Measurements from ENCODE around the gene KCNC1.

The KCNC1 gene

DNA sequence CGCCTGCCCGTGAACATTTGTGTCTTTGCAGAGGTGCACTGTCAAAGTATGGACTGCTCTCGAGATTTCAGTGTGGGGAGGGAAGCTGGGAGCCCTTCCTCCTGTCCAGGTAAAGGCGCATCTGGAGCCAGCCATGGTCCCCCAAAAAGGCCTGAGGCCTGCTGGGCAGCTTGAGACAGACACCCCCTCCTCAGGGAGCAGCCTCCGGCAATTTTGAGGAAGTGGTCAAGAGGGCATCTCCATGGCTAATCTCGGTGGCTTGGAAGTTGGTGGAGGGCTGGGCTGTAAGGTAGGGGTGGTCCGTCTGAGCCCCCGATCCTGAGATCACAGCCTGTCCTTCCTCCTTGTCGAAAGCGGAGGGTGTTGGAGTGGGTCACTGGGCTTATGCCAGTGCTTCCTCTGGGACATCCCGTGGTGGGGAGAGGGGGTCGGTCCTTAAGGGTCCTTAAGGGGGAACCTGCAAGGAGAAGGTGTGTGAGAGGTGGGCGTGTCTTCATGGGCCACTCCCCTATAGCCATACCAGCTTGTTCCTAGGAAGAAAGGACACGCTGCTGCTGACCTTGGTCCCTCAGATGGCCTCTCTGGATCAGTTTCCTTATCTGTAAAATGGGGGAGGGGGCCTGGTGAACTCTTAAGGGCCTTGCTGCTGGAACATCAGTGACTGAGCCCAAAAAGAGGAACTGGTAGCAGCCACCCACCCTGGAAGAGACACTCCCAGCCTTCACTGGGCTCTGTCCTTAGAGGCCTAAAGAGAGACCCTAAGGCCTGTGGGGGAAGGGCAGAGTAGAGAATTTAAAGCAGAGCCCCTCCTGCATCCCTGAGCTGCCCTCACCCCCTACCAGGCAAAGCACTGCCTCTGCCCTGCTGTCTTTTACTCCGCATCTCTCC is 2.6 kb downstream of the KCNC1 start:
- no peak for DNase-seq (ENCODE audit: low read depth in 2 of 3, low spot score in 1 of 3)

DNA sequence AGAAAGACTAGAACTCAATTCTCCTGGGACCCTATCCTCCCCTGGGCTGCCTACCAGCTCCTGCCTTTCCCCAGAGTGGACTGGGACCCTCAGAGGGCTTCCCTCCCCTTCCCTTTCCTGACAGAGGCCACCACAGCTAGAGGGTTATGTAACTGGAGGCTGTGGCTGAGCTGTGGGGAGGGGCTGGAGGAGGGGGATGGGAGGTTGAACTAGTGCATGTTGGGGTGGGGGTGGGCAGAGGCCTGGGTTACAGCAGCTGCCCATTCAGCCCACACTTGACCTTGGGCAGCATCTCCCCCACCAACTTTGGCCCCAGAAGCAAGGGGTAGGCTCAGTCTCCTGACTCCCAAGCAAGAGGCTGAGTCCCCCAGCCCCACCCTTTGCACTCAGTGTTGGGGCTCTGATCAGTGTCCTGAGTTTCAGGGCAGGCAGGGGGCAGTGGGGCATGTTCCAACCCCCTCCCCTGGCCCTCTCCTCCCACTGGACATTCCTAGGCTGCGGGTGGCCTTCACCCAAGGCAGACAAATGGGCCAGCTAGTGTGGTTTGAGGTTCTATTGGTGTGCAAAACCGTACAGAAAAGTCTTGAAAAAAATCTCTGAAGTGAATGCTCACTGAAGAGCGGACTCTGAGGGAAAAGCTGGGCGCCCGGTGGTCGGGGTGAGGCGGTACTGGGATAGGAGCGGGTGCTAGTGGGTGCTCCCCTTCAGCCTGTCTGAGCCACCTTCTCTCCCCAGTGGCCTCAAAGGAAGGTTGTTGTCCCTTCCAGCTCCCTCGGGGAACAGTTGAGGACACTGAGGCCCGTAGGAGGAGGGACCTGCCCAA is 3.8 kb downstream of the KCNC1 start:
- DNase-seq (ENCODE audit: low read depth in 2 of 3, low spot score in 1 of 3) = no peak

DNA sequence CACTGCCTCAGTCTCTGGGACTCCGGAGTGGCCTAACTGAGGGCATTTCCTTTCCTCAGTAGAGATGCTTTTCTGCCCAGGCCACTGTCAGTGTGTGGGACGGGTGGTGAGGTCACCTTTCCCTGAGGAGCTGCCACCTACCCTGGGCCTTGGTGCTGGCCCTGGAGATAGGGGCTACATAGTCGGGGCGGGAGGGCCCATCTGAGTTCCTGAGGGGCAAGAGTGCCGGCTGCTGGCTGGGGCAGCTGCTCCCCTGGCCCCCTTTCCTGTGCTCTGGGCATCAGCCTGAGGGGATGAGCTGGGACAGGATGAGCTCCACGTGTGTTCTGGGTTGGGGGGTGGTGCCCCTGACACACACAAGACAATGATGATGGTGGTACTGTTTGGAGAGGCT is 5.4 kb downstream of the KCNC1 start:
- DNase-seq (ENCODE audit: low read depth in 2 of 3, low spot score in 1 of 3) = no peak

DNA sequence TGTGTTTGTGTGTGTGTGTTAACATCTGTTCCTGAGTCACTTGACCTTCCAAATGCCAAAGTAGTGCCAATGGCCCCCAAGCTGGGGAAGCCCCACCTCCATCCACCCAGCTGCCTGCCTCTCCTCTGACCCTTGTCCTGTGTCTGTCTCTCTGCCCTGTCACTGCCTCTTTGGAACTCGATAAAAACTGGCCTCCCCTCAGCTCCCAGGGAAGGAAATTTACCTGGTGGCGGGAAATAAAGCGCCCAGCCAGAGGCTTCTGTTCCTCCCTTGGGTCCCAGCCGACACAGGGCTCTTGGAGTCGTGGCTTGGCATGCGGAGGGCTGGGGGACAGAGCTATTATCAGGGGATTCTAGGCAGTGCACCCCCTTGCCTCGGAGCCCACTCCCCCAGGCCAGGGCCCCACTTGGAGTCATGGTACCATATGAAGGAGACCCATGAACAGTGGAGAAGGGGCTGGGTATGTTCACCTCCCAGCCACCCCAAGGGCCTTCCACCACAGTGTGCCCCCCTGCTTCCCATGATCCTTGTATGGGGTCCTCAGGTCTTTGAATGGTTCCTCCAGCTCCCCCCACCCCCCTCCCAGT is 6.2 kb downstream of the KCNC1 start:
- no peak for DNase-seq (ENCODE audit: low read depth in 2 of 3, low spot score in 1 of 3)

DNA sequence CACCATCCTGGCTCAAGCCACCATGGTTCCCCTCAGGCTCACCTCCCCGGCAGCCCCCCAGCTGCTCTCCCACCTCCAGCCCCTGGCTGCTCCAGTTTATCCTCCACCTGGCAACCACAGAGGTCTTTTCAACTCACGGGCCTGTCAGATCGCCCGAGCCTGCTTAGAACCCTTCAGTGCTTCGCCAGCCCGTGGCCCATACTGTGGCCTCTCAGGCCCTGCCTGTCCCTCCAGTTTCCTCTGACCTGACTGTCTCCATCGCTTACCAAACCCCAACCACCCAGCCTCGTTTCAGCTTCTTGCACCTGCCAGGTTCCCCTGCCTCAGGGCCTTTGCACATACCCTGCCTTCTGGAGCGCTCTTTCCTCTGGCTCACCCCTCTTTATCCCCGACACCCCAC is 6.9 kb downstream of the KCNC1 start:
- no peak for DNase-seq (ENCODE audit: low read depth in 2 of 3, low spot score in 1 of 3)

DNA sequence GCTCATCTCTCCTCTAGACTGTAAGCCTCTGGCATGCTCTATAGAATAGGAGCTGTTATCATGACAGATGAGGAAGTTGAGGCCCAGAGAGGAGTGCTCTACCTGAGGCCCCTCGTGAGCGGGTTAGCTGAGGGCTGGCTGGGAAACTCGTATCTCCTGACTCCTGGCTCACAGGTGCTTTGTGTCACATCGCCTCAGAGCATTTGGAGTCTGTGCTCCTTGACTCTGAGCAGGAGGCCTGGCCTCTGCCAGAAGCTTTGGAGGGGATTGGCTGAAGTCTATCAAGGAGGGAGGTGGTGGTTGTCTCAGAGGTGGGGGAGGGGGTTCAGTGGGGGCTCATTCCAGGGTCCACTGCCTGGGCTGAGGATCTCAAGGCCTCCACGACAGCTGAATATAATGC is 7.4 kb downstream of the KCNC1 start:
- no peak for DNase-seq (ENCODE audit: low read depth in 2 of 3, low spot score in 1 of 3)

DNA sequence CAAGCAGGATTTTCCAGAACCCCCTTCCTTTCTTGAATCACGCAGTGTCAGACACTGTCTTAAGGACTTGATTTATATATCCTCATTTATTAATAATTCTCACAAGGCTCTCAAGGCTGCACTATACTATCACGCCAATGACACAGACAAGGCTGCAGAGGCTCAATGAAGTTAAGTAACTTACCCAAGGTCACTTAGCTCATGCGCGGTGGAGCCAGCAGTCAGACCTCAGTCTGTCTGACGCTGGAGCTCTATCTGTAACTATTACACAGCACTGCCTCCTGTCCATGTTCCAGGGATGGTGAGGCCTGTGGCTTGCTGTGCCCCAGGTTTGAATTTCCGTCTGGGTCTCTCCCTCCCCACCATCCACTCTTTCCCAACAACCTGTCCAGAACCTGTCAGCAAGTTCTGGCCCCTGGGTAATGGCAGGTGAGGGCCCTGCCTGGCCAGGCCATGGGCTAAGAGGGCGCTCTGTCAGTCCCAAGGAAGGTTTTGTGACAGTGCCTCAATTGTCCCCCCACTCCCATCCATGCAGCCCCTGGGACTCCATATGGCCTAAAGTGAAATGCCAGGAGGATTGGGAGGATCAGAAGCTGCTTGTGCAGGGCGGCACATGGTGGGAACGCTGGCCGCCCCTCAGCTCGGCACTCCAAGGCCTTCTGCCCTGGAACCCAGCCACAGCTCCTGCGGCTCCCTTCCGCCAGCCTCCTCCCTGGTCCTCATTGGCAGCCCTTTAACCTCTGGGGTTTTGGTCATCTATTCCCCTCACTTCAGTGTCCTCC is 8.6 kb downstream of the KCNC1 start:
- DNase-seq (ENCODE audit: low read depth in 2 of 3, low spot score in 1 of 3) = no peak

DNA sequence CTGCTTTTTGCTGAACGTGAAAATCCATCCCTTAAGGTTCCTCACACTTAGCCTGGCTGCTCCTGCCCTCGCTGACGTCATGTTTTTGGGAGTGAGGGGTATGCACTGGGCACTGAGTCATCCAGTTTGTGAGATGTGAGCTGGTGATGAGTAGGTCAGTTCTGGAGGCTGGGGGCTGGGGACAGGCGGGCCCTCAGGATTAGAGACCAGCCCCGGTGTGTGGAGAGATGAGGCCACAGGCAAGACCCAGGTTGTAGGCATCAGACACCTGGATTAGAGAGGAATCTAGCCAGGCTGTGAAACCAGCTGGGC is 9.2 kb downstream of the KCNC1 start:
- no peak for DNase-seq (ENCODE audit: low read depth in 2 of 3, low spot score in 1 of 3)

DNA sequence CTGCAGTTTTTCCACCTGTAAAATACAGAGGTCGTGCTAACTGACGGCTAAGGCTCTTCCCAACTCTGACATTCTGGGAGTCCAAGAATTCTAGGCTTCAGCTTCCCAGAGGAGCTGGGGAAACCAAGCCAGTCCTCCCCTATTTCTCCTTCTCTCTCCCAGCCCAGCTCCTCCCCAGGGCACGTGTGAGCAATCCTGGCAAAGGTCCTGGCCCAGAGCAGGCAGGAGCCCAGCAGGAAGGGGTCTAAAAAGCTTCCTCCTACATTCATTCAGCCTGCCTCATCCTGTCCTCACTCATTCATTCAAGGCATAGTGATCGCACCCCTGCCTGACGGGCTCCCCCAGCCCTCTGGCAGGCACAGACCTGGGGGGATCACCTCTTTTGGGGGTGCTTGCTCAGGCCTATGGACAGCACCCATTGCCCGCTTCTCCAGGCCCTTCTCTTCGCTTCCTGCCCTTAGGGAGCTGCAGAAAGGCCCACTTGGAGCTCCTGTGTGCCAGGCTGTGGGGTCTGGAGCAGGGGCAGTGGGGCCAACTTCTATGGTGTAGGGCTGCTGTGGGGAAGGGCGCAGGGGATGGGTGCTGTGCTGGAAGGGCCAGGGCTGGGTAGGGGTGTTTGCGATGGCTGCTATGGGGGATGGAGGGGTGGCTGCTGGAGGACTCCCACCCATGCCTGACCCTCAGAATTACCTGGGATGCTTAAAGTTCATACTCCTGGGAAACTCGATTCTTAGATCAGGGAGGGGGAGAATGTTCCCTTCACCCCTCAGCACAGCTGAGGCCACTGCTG is 9.8 kb downstream of the KCNC1 start:
- no peak for DNase-seq (ENCODE audit: low read depth in 2 of 3, low spot score in 1 of 3)

DNA sequence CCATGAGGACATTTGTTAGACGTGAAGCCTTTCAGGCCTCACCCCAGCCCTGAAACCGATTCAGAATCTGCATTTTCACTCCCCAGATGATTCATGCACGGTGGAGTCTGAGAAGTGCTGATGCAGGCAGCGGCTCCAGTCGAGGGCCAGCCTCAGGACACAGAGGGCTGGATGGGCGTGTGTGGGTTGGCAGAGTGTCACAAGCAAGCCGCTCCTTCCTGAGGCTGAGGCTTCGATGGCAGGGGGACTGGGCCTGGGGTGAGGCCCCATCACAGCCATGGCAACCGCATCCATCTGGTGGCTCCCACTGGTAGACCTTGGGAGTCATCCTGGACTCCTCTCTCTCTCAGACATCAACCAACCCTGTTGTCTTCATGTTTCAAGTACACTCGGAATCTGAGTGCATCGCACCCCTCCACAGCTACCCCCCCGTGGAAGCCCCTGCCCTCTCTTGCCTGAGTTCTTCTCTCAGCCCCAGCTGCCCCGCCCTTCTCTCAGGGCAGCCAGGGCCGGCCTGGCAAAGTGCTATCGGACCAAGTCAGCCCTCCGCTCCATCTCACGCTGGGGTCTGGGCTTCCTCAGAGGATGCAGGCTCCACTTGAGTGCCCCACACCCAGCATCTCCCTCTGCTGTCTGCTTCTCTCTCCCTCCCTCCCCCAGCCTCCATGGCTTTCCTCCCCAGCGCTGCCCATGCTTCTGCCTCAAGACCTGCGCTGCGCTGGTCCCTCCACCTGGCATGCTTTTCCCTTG is 10.6 kb downstream of the KCNC1 start:
- DNase-seq (ENCODE audit: low read depth in 2 of 3, low spot score in 1 of 3) = no peak

DNA sequence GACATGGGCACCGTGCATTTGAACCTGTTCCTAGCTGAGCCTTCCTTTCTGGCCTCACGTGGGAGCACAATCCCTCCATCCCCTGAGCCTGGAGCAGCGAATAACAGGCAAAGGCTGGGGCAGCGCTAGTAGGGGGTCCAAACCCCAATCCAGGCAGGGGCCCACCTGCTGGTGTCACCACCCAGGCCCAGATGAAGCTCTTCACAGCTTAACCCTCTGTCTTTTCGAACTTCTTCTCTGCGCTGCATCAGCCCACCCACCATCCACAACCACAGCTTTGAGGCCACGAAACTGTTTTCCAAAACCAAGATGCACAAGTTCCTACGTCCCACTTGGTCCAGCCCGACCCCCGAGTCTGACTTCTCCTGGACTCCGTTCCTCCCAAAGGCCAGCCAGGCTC is 11.5 kb downstream of the KCNC1 start:
- no peak for DNase-seq (ENCODE audit: low read depth in 2 of 3, low spot score in 1 of 3)

DNA sequence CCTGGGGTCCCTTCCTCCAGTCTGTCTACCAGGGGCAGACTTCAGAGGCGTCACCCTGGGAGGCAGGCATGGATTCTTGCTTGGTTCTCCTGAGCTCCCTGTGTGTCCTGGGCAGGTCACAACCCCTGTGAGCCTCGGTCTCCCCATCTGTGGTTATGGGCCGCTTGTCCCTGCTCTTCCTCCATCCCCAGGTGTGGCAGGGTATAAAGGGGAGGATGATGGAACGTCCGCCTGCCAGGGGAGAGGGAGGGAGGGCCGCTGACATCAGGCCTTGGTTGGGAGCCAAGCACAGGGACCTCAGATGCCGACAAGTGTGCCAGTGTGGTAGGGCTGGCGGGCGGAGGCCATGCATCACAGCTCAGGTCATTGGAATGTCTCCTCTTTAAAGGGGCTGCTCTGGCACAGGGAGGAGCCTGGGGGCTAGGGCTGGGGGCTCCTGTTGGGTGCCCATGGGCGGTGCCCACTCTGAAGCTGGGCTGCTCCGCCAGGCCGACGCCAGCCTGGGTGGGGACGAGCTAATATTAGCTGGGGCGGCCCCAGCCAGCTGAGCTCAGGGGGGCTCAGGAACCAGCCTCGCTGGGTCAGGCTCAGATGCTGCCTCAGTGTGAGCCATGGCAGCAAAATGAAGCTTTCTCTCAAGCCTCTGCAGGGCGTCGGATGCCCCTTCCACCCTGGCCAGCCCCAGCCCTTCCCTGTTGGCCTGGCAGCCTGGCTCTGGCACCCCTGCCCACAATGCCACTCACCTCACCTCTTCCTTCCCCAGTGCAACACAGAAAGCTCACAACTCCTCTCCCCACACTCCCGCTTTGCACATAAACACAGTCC is 12.8 kb downstream of the KCNC1 start:
- no peak for DNase-seq (ENCODE audit: low read depth in 2 of 3, low spot score in 1 of 3)

DNA sequence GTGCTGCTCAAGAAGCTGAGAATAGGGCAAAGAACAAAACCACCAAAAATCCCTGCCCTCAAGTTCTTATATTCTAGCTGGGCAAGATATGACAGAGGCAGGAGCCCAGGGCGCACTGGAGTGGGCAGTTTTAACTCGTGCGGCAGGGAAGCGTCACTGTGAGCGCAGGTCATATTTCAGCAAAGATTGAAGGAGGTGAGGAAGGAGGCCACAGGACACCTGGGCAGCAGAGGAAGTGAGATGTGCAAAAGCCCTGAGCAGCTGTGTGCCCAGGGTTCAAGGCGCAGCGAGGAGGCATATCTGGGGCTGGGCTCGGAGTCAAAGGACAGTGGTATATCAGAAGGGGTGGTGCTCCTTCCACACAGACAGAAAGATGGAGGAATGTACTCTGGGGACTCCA is 13.5 kb downstream of the KCNC1 start:
- DNase-seq (ENCODE audit: low read depth in 2 of 3, low spot score in 1 of 3) = no peak

DNA sequence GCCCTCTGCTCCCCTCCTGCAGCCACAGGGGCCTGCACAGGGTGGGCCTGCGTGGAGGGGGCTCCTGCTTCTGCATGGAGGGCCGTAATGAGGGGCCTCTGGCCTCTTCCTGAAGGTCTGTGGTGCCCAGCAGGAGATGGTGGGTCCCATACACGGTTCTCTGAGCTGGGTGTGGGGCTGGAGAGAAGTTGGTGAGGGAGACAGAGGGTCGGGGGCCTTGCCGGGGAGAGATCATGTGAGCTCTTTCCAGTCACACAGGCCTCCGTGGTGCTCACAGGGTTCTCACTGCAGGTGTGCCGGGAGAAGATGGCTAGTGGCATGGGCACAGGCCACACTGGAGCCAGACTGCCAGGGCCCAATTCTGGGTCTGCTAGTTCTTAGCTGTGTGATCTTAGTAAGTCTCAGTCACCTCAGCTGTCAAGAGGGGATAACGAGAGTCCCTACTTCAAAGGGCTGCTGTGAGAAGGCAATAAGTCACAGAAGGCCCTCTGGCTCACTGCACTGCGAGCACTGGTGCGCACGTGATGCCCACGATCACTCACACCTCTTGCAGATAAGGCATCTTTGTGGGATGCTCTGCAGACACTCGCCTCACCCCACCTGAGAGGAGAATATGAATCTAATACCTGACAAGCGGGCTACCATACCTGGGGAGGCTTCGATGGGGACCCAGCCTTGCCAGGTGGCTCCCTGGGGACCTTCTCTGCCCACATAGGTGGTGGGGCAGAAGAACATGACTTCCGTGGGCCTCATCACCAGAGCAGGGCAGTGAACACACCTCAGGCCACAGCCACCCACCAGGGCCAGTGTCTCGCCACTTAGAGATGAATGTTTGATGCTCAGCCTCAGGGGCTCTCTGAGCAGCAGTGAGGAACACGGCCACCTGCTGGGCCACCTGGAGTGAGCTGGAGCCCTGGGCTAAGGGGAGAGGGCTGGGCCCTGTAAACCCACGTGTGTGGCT is 14.5 kb downstream of the KCNC1 start:
- DNase-seq (ENCODE audit: low read depth in 2 of 3, low spot score in 1 of 3) = no peak

DNA sequence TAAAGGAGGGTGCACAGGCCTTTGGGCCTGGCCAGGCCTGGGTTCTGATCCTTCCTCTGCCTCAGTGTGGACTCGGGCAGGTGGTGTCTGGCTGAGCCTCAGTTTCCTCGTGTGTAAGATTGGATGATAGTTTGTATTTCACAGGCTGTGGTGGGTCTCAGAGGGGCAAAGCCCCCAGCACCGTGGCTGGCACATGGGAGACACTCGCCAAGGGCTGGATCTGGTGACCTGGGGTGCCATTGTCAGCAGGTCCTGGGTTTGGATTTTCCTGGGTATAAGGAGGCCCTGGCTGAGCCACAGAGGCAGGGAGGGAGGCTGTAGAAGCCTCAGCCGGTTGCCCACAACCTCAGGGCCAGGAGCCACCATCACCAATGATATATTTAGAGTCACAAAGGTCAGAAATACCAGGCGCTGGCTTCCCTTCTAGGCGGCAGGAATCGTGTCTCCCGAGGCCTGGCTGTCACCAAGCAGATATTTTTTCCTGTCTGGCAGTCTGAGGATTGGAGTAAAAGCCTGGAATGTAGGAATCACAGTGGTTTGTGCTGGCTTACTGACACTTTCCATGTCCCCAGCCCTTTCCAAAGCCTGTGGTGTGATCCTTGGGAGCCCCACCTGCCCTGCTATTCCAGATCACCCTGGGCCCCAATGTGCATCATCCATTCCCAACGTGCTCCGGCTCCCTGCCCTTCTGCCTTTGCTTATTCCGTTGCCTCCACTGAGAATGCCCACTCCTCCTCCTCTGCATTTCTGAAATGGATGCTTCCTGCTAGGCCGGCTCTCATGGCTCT is 15.6 kb downstream of the KCNC1 start:
- no peak for DNase-seq (ENCODE audit: low read depth in 2 of 3, low spot score in 1 of 3)

DNA sequence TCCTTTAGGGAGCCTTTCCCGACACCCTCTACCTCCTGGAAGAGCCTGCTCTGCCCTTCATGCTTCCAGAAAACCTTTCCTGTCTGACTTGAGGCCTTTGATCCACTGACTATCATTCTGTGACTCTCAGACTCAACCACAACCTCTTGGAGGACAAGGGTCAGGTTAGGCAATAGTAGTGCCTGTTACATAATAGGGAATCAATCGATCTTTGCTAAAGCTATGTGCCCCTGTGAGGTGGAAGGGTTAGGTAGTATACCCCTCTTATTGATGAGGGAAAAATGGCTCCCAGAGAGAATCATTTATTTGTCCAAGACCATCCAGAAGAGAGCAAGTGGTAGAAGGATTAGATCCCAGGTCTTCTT is 16.2 kb downstream of the KCNC1 start:
- DNase-seq (ENCODE audit: low read depth in 2 of 3, low spot score in 1 of 3) = no peak

DNA sequence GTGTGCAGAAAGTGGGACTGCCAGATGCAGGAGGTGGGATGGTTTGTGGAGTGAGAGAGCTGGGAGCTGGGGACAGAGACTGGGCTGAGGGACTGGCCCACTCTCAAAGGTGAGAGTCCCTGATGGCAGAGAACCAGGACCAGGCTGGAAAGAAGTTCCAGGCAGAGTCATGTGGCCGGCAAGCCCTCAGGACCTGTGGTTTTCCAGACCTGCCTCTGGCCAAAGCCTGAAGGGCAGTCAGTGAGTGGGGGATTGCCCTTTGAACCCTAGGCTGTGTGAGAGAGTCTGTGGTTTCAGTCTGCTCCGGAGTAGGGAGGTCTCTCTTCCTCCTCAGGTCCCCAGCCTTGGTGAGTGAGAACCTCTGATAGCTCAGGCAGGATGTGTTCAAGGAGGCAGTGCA is 17.0 kb downstream of the KCNC1 start:
- DNase-seq (ENCODE audit: low read depth in 2 of 3, low spot score in 1 of 3) = no peak
